Uterus (tissue), 4 donors: Measurements from ENCODE around the gene MAP3K5. TPM values are rescaled to one million over a fixed set of nuclear protein-coding genes. Genes with fewer than 3 reads are reported as not detected.

Source experiments
- DNase-seq, 2 donors: peaks; one replicate each; pipeline ENCODE4 v3.0.0-alpha.2; 2019 to 2020
- H3K27ac ChIP-seq, 2 donors: fragments of 200-600 bp; sonication (generic); 1 replicate in 1 of 2; 2 replicates in 1 of 2; pipeline ENCODE4 v1.5.1; 2016 to 2018
- H3K27me3 ChIP-seq, 2 donors: fragments of 200-600 bp; sonication (generic); one replicate each; pipeline ENCODE4 v1.5.1; 2018 to 2019; ENCODE audit warnings: control low read depth in 1 of 2
- H3K36me3 ChIP-seq, 2 donors: fragments of 200-600 bp; sonication (generic); one replicate each; pipeline ENCODE4 v1.5.1; 2019; ENCODE audit warnings: control low read depth in 1 of 2
- H3K4me1 ChIP-seq, 2 donors: fragments of 200-600 bp; sonication (generic); one replicate each; pipeline ENCODE4 v1.5.1; 2018 to 2019; ENCODE audit warnings: control low read depth in 1 of 2
- H3K4me3 ChIP-seq, 2 donors: fragments of 200-600 bp; sonication (generic); 1 replicate in 1 of 2; 2 replicates in 1 of 2; pipeline ENCODE4 v1.5.1; 2018 to 2019; ENCODE audit warnings: mild to moderate bottlenecking in 1 of 2
- H3K9me3 ChIP-seq, 2 donors: fragments of 200-600 bp; sonication (generic); one replicate each; pipeline ENCODE4 v1.5.1; 2019; ENCODE audit warnings: control low read depth in 1 of 2
- POLR2A ChIP-seq, 2 donors: fragments of 450-650 bp; IDR thresholded peaks; one replicate each; pipeline ENCODE4 v1.6.1; 2016; ENCODE audit warnings: antibody characterized with exemption in 2 of 2, mild to moderate bottlenecking in 1 of 2, moderate library complexity in 1 of 2
- intact Hi-C: fragments of 100-400 bp; cut with DNase I; formaldehyde crosslinking; loops from one replicate; pipeline ENCODE4 v1.15.1; 2023; ENCODE audit warnings: low total_unique reads
- total RNA-seq, 4 donors: library from RNA; depleted of rRNA in 3 of 4; stranded (reverse); fragments of >200 nt in 3 of 4; gene quantifications; one replicate each; pipeline versions ENCODE4 v1.1.0 to v1.2.4, GENCODE V29; 2014 to 2023
- TF ChIP-seq, protein P1 (sequence below), 4 experiments: fragments of 200-600 bp in 2 of 4; fragments of 450-650 bp in 2 of 4; sonication (generic) in 2 of 4; IDR thresholded peaks; one replicate each; pipeline ENCODE4 v1.5.1; 2016 to 2019; ENCODE audit warnings: antibody characterized with exemption in 4 of 4, mild to moderate bottlenecking in 2 of 4, moderate library complexity in 1 of 4
- donor health status: DM: yes; HTN: yes; CAD: no.

MAP3K5 gene
- total RNA-seq, 4 donors from 2014 or later, result 9.5 to 67.1 (median 15.4) TPM

DNA sequence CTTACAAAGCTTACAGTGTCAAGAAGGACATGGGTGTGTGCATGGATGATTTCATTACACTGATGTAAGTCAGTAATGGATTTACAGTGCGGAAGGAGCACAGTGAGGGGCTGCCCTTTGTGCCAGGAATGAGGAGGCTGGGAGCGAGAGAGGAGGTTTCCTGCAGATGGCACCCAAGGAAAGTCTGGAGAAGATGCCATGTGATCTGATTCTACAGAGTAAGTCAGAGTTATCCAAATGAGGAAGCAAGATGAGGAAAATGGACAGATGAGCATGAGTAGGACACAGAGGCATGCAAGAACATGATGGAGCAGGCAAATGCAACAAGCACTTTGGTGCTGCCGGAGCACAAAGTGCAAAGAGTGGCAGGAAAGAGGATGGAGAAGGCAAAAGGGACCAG is 271.8 kb downstream of the MAP3K5 start:
- Histone ChIP-seq H3K4me3 (no peak overlapping the region), H3K9me3 (no peaks in the 10 kb centered on the region), H3K27ac (no peak overlapping the region), H3K4me1 (no peaks in the 10 kb centered on the region), H3K36me3 (no peaks in the 10 kb centered on the region), H3K27me3 (no peaks in the 10 kb centered on the region)
- DNase-seq, result no peak
- intact Hi-C loops, result no loop called here
- TF ChIP-seq, protein P1, sequence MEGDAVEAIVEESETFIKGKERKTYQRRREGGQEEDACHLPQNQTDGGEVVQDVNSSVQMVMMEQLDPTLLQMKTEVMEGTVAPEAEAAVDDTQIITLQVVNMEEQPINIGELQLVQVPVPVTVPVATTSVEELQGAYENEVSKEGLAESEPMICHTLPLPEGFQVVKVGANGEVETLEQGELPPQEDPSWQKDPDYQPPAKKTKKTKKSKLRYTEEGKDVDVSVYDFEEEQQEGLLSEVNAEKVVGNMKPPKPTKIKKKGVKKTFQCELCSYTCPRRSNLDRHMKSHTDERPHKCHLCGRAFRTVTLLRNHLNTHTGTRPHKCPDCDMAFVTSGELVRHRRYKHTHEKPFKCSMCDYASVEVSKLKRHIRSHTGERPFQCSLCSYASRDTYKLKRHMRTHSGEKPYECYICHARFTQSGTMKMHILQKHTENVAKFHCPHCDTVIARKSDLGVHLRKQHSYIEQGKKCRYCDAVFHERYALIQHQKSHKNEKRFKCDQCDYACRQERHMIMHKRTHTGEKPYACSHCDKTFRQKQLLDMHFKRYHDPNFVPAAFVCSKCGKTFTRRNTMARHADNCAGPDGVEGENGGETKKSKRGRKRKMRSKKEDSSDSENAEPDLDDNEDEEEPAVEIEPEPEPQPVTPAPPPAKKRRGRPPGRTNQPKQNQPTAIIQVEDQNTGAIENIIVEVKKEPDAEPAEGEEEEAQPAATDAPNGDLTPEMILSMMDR (IDR thresholded peaks at IDR 0.05), result no peak
- no peak for TF ChIP-seq POLR2A (IDR thresholded peaks at IDR 0.05)

GRCh38 chr6:136517582-136517981 is 274.7 kb downstream of the MAP3K5 start:
- no peak overlapping the region for H3K4me3 ChIP-seq

GRCh38 chr6:136517002-136517401 is 275.3 kb downstream of the MAP3K5 start:
- intact Hi-C loops, result no loop called here
- Histone ChIP-seq H3K36me3 (no peaks in the 10 kb centered on the region), H3K9me3 (no peaks in the 10 kb centered on the region), H3K4me3 (no peak overlapping the region), H3K27ac (no peak overlapping the region), H3K4me1 (no peaks in the 10 kb centered on the region), H3K27me3 (no peaks in the 10 kb centered on the region)
- DNase-seq, result no peak
- no peak for TF ChIP-seq POLR2A (IDR thresholded peaks at IDR 0.05)
- TF ChIP-seq, protein P1 (IDR thresholded peaks at IDR 0.05), result no peak

More at GRCh38 chr6:136517582-136517981, 274.7 kb downstream of the MAP3K5 start:
- H3K27ac ChIP-seq, result no peak overlapping the region
- no peak for TF ChIP-seq POLR2A (IDR thresholded peaks at IDR 0.05)
- TF ChIP-seq, protein P1 (IDR thresholded peaks at IDR 0.05), result no peak
- no peaks in the 10 kb centered on the region for H3K9me3 ChIP-seq
- no peak for DNase-seq
- H3K36me3 ChIP-seq, result no peaks in the 10 kb centered on the region
- intact Hi-C loops, result no loop called here
- H3K4me1 ChIP-seq, result no peaks in the 10 kb centered on the region
- H3K27me3 ChIP-seq, result no peaks in the 10 kb centered on the region

- Histone ChIP-seq H3K9me3 (no peaks in the 10 kb centered on the region), H3K4me3 (no peak overlapping the region), H3K27me3 (no peaks in the 10 kb centered on the region), H3K4me1 (no peaks in the 10 kb centered on the region), H3K27ac (no peak overlapping the region), H3K36me3 (no peaks in the 10 kb centered on the region)
- TF ChIP-seq POLR2A (IDR thresholded peaks at IDR 0.05), result no peak
- TF ChIP-seq, protein P1 (IDR thresholded peaks at IDR 0.05), result no peak
- intact Hi-C loops, result no loop called here
- no peak for DNase-seq
Observed at GRCh38 chr6:136514591-136514990, 277.7 kb downstream of the MAP3K5 start.

GRCh38 chr6:136511926-136512325 is 280.4 kb downstream of the MAP3K5 start:
- Histone ChIP-seq H3K4me1 (no peaks in the 10 kb centered on the region), H3K36me3 (no peaks in the 10 kb centered on the region), H3K9me3 (no peaks in the 10 kb centered on the region), H3K27me3 (no peaks in the 10 kb centered on the region), H3K4me3 (no peak overlapping the region), H3K27ac (no peak overlapping the region)
- TF ChIP-seq, protein P1 (IDR thresholded peaks at IDR 0.05), result no peak
- intact Hi-C loops, result no loop called here
- DNase-seq, result no peak
